HG02623 (cell line): ENCODE measurements around the gene NEK9.
A peak's percentile ranks its signal among the peaks of the same experiment; 100 is the strongest.

Source experiments
- ATAC-seq: cut with Tn5 transposase; IDR thresholded peaks from one replicate; pipeline ENCODE4 v1.9.1; 2021; ENCODE audit warnings: moderate library complexity; ENCODE audit not compliant: unreplicated experiment

The NEK9 gene

GRCh38 chr14:75113932-75114539, 12.8 kb downstream of the NEK9 start:
- no peak for ATAC-seq

DNA sequence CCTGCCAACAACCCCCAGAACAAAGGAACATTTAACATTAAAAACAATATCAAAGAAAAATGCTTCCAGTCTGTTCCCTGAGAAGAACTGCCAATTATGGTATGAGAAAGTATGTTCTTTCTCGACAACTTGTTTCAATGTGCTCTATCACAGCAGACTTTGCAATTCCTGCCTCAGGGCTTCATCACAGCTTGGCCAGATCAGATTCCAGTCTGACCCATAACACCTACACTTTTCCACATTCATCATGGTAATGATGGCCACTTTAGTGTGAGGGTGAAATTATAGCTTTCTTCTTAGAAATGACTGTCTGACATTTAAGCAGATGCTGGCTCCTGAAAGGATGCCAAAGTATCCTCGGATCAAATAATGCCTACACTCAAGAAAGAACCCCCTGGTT, 17.0 kb downstream of the NEK9 start:
- ATAC-seq, result no peak

- no peak for ATAC-seq
Measured at GRCh38 chr14:75107186-75107585, 19.7 kb downstream of the NEK9 start.

GRCh38 chr14:75101491-75101890, 25.4 kb downstream of the NEK9 start:
- ATAC-seq, result no peak

DNA sequence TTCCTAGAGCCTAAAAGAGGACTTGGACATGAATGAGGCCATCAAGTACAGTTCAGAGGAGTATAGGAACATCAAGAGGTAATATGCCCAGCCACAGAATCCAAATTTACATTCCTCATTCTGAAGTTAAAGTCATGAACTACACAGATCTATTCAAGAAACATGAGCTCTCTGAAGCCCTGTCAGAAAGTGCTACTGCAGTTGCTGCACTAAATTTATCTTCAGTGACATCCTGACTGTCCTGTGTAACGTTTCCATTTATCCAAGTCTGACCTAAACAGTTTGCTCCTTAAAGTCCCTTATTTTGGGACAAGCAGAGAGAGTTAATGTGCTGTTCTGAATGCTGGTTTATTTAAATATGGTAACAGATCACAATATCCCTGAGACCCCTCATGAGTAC, 28.2 kb downstream of the NEK9 start:
- no peak for ATAC-seq

GRCh38 chr14:75098212-75098611, 28.6 kb downstream of the NEK9 start:
- no peak for ATAC-seq

GRCh38 chr14:75096959-75097358, 29.9 kb downstream of the NEK9 start:
- ATAC-seq, result no peak

GRCh38 chr14:75095690-75096089, 31.2 kb downstream of the NEK9 start:
- ATAC-seq, result no peak

- ATAC-seq, result no peak
Measured at GRCh38 chr14:75094896-75095295, 32.0 kb downstream of the NEK9 start.

- ATAC-seq, result no peak
Measured at GRCh38 chr14:75092698-75093097, 34.1 kb downstream of the NEK9 start.

DNA sequence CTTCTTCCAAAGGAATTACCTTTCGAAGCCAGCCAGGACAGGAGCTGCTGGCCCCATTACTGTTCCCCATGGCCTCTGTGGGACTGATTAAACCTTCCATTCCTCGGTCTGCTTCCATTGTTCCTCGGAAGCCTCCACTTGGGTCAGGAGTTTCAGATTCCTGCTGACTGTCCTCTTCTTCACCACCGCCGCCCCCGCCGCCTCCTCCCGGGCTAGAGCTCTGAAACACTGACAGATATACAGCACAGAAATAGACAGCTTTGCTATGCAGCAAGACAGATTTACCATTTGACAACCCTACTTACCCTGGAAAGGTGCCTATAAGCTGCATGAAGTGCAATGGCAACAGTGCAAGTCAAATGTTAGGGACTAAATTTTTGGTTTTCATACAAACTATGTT, 35.6 kb downstream of the NEK9 start:
- ATAC-seq, result no peak

DNA sequence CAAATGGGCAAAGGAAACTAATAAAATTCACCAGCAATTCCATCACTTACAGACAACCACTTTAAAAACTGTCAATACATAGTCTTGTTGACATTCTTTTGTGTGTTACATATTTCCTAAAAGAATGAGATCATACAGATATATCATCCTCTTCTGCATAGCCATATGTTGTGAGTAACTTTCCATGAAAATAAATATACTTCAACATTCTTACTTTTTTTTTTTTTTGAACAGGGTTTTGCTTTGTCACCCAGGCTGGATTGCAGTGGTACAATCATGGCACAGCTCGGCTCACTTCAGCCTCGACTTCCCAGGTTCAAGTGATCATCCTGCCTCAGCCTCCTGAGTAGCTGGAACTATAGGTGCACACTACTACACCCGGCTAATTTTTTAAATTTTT, 36.5 kb downstream of the NEK9 start:
- no peak for ATAC-seq

DNA sequence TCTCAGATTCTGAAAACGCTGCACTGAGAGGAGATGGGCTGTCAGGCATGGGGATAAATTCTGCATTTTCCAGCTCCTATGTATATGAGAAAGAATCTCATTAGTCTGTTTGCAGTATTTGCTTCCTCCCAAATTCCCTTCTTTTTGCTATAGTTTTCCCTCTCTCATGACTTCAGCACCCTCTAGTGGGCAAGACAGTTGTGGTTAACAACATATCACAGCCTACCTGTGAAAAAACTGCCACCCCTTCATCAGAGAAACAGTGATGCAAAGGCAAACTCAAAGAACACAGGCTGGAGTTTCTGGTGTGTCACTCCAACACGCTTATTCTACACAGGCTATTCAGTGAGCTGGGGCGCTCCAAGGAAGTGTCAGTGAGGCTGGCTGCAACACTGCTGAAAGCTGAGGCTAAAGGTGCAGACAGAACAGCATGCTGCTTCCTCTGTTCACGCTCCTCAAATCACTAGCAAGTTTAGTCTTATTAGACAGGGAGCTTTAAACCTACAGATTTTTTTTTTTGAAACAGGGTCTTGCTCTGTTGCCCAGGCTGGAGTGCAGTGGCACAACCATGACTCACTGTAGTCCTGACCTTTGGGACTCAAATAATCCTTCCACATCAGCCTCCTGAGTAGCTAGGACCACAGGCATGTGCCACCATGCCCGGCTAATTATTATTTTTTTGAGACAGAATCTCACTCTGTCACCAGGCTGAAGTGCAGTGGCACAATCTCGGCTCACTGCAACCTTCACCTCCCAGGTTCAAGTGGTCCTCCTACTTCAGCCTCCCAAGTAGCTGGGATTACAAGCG, 38.1 kb downstream of the NEK9 start:
- ATAC-seq, result no peak

DNA sequence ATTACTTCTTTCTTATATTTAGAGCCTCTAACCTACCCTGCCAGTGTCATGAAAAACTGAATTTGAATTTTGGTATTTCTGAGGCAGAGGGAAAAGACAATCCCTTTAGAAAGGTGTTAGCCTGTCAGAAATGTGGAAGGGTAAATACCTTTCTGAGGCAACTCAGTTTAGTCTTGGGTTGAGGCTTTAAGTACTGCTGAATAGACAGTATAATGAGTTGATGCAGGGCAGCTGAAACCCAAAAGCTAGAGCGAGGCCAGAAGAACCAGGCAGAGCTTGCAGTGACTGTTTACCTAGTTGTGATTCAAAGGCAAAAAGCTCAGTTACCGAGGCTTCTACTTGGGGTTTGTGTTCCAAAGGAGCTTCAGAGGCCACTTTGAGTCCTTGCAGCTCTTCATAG, 38.7 kb downstream of the NEK9 start:
- ATAC-seq, result no peak

GRCh38 chr14:75084513-75084912, 42.3 kb downstream of the NEK9 start:
- ATAC-seq, result no peak

DNA sequence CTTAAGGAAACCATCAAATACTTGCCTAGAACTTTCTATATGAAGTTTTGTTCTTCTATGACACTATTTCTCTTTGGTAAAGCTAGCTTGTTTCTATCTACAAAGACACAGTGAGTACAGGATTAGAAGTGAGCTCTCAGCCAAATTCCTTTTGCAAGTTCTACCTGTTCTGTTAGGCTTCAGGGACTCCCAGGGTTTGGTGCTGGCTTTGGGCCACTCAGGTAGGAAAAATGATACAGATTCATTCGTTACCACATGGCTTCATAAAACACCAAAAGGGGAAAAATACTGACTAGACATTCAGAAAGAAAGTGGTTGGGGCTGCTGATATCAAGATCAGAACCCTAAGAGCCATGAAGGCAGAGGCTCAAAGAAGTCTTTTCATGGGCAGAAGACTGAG, 43.6 kb downstream of the NEK9 start:
- no peak for ATAC-seq

GRCh38 chr14:75081660-75082229, 45.1 kb downstream of the NEK9 start:
- no peak for ATAC-seq

DNA sequence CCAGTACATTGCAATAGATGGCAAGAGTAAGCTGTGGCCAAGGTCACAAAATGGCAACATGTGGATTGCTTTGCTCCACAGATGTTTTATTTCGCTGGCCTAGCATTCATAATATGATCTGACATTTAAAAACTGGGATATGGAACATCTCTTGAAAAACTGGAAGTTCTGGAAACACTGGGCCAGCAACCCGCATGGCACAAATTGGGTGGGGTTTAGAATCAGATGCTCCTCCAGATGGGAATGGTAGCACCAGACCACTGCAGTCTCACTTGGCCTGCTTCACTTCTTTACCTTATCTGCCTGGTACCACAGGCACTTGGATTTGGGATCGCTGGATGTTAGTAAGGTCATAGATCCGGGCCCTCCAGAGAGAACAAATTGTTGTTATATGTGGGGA, 47.3 kb downstream of the NEK9 start:
- ATAC-seq, result no peak

- ATAC-seq, result no peak
Measured at GRCh38 chr14:75077794-75078193, 49.1 kb downstream of the NEK9 start.

GRCh38 chr14:75070383-75070782, 56.5 kb downstream of the NEK9 start:
- ATAC-seq, result no peak

- no peak for ATAC-seq
Measured at GRCh38 chr14:75069811-75070145, 57.1 kb downstream of the NEK9 start.

DNA sequence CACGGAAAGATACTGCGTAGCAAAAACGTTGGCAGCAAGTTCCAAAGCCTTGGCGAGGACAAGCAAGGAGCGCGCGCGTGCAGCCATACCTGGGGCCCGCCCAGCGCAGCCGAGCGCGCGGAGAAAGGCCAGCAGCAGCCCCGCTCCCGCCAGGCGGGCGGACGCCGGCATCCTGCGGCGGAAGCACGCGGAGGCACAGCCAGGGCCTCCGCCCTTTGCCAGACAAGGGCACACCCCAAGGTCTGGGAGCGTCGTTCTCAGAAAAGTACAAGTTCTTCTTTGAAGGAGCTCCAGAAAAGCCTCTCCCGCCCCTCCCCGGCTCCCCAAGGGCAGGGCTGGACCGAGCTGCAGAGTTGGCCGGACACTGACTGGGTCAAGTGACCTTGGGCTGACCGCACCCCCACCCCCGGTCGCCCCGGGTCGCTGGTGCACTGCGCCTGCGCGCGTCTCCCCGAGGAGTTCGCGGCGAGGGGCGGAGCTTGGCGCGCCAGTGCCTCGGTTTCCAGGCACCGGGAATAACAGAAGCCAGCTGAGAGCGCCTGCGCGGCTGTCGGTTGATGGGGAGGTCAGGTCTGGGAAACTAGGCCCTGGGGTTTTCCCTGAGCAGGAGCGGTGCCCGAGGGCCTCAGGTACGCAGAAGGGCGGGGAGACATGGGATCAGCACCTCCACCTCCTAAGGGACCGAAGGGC, 57.6 kb downstream of the NEK9 start, which contains the start of gene ZC2HC1C:
Gene ZC2HC1C (plus strand): TSS at position 521 of the 690 bp plus-strand sequence. CDS start 933 bp downstream, outside the sequence.
- peak; percentile 65 for ATAC-seq
